K562 (cell line): ENCODE measurements around the gene KLHDC10.

Experiments used
- E2F4 ChIP-seq: sonication (generic); formaldehyde crosslinking; IDR thresholded peaks from 2 replicates; pipeline ENCODE4 v1.8.0; 2022; ENCODE audit warnings: mild to moderate bottlenecking, low read depth, missing genetic modification reagents
- FOXA1 ChIP-seq: fragments of 450-650 bp; IDR thresholded peaks from 2 replicates; pipeline ENCODE4 v1.6.1; 2016; ENCODE audit warnings: mild to moderate bottlenecking, borderline replicate concordance
- MXD1 ChIP-seq: fragments of 250-450 bp; sonication (Bioruptor Pico); IDR thresholded peaks from 2 replicates; pipeline ENCODE4 v1.8.0; 2021; ENCODE audit warnings: borderline replicate concordance, mild to moderate bottlenecking, moderate library complexity; ENCODE audit not compliant: poor library complexity, severe bottlenecking
- NFATC3 ChIP-seq: fragments of 450-650 bp; IDR thresholded peaks from 2 replicates; pipeline ENCODE4 v1.6.1; 2017; ENCODE audit warnings: mild to moderate bottlenecking
- NR3C1 ChIP-seq: sonication (generic); formaldehyde crosslinking; IDR thresholded peaks from 2 replicates; pipeline ENCODE4 v1.8.1; 2022; ENCODE audit warnings: missing genetic modification reagents
- POLR2A ChIP-seq: fragments of 450-650 bp; conservative IDR thresholded peaks from 2 replicates; pipeline ENCODE4 v1.6.1; 2016
- REST ChIP-seq, 2 experiments: fragments of 450-650 bp; formaldehyde crosslinking in 1 of 2; IDR thresholded peaks; 2 replicates each; pipeline versions ENCODE4 v1.4.0 to v1.6.1; 2014 to 2020; ENCODE audit warnings: mild to moderate bottlenecking in 2 of 2, borderline replicate concordance in 1 of 2, low read depth in 1 of 2
- RFX5 ChIP-seq: IDR thresholded peaks from 2 replicates; pipeline ENCODE4 v1.6.1; 2011; ENCODE audit warnings: low read depth, mild to moderate bottlenecking, improper control_type of control experiment, low read length
- SRSF1 ChIP-seq: fragments of 200-400 bp; formaldehyde crosslinking; IDR thresholded peaks from 2 replicates; pipeline ENCODE4 v1.6.1; 2017; ENCODE audit warnings: mild to moderate bottlenecking, low read depth, low read length, moderate library complexity
- SRSF7 ChIP-seq: fragments of 200-400 bp; formaldehyde crosslinking; optimal IDR thresholded peaks from 2 replicates; pipeline ENCODE3; 2017; ENCODE audit warnings: mild to moderate bottlenecking, low read depth, low read length
- TARDBP ChIP-seq: fragments of 450-650 bp; IDR thresholded peaks from 2 replicates; pipeline ENCODE4 v1.6.1; 2016
- ZNF354B ChIP-seq: fragments of 250-450 bp; sonication (Bioruptor Pico); IDR thresholded peaks from 2 replicates; pipeline ENCODE4 v1.4.0; 2020

- TF ChIP-seq ZNF354B (CRISPR knock-in tag), result no peak
- TF ChIP-seq FOXA1, result no peak
- no peak for TF ChIP-seq SRSF7
- no peak for TF ChIP-seq TARDBP
- TF ChIP-seq REST (IDR thresholded peaks at IDR 0.05; ENCODE audit: borderline replicate concordance), result no peak
- TF ChIP-seq REST (CRISPR knock-in tag; IDR thresholded peaks at IDR 0.05; ENCODE audit: low read depth), result no peak
- TF ChIP-seq NFATC3, result no peak
- no peak for TF ChIP-seq SRSF1
- no peak for TF ChIP-seq NR3C1 (CRISPR knock-in tag)
- TF ChIP-seq E2F4 (CRISPR knock-in tag), result no peak
- TF ChIP-seq POLR2A, result no peak
- TF ChIP-seq RFX5, result no peak
- TF ChIP-seq MXD1 (CRISPR knock-in tag), result no peak
Observed at GRCh38 chr7:130022115-130022514, 48.2 kb upstream of the KLHDC10 start.
